ENCODE results near the gene KCNQ1OT1.

The KCNQ1OT1 gene

GRCh38 chr11:2677127-2677526, 22.7 kb downstream of the KCNQ1OT1 start:
- TF ChIP-seq CTCF (conservative IDR thresholded peaks at IDR 0.05; ENCODE audit: low read depth) = no peak
- DNase-seq (ENCODE audit: low spot score) = no peak
- ChIA-PET POLR2A (ENCODE audit: low non-redundant PET) (no interaction called here), CTCF (no interaction called here)
- H3K27ac ChIP-seq = no peak overlapping the region

- no peak for DNase-seq (ENCODE audit: low spot score)
- H3K27ac ChIP-seq = no peak overlapping the region
- CTCF ChIA-PET = no interaction called here
- TF ChIP-seq CTCF (conservative IDR thresholded peaks at IDR 0.05; ENCODE audit: low read depth) = no peak
- POLR2A ChIA-PET (ENCODE audit: low non-redundant PET) = no interaction called here
Measured at GRCh38 chr11:2675540-2675939, 24.3 kb downstream of the KCNQ1OT1 start.

- TF ChIP-seq CTCF (conservative IDR thresholded peaks at IDR 0.05; ENCODE audit: low read depth) = no peak
- ChIA-PET POLR2A (ENCODE audit: low non-redundant PET) (interaction anchor here (0.6 kb wide), 1 partner anchor 10 kb away, joined by 4 read pairs; no protein-coding TSS in a partner anchor), CTCF (interaction anchor here (0.7 kb wide), 1 partner anchor 442 kb away, joined by 3 read pairs; no protein-coding TSS in a partner anchor)
- no peak overlapping the region for H3K27ac ChIP-seq
- no peak for DNase-seq (ENCODE audit: low spot score)
Measured at GRCh38 chr11:2674658-2675131, 25.1 kb downstream of the KCNQ1OT1 start.

GRCh38 chr11:2673871-2674471, 25.8 kb downstream of the KCNQ1OT1 start:
- DNase-seq (ENCODE audit: low spot score) = no peak
- H3K27ac ChIP-seq = no peak overlapping the region
- POLR2A ChIA-PET (ENCODE audit: low non-redundant PET) = no interaction called here
- CTCF ChIA-PET = interaction anchor here (0.7 to 1.1 kb wide), 2 partner anchors 18 to 443 kb away, joined by 3 read pairs; no protein-coding TSS in a partner anchor
- TF ChIP-seq CTCF (conservative IDR thresholded peaks at IDR 0.05; ENCODE audit: low read depth) = no peak

GRCh38 chr11:2673250-2673610, 26.6 kb downstream of the KCNQ1OT1 start:
- ChIA-PET POLR2A (ENCODE audit: low non-redundant PET) (no interaction called here), CTCF (interaction anchor here (0.6 to 1.1 kb wide), 2 partner anchors 19 to 381 kb away, joined by 3 read pairs; no protein-coding TSS in a partner anchor)
- no peak for DNase-seq (ENCODE audit: low spot score)
- H3K27ac ChIP-seq = no peak overlapping the region
- TF ChIP-seq CTCF (conservative IDR thresholded peaks at IDR 0.05; ENCODE audit: low read depth) = no peak

- POLR2A ChIA-PET (ENCODE audit: low non-redundant PET) = no interaction called here
- no peak overlapping the region for H3K27ac ChIP-seq
- no peak for DNase-seq (ENCODE audit: low spot score)
- no peak for TF ChIP-seq CTCF (conservative IDR thresholded peaks at IDR 0.05; ENCODE audit: low read depth)
- CTCF ChIA-PET = interaction anchor here (0.6 kb wide), 1 partner anchor 382 kb away, joined by 3 read pairs; no protein-coding TSS in a partner anchor
Measured at GRCh38 chr11:2672553-2673249, 27.1 kb downstream of the KCNQ1OT1 start.
